Left cardiac atrium (tissue), 4 donors: Measurements from ENCODE around the gene MAP2K3. TPM values are rescaled to one million over a fixed set of nuclear protein-coding genes. Genes with fewer than 3 reads are reported as not detected.

Experiments
- ATAC-seq, 2 donors: fragments of 200-7000 bp; cut with Tn5 transposase; one replicate each; pipeline ENCODE4 v1.9.1; 2020; ENCODE audit warnings: mild to moderate bottlenecking in 2 of 2, moderate library complexity in 2 of 2
- DNase-seq: peaks from one replicate; pipeline ENCODE4 v3.0.0-alpha.2; 2020
- intact Hi-C, 2 donors: fragments of 100-400 bp; cut with DNase I; formaldehyde crosslinking; loops; one replicate each; pipeline versions ENCODE4 v1.14.1 to v1.15.1; 2022 to 2023
- total RNA-seq, 2 donors: library from RNA; stranded (reverse); fragmentation: NEBNext Ultra II Directional; extraction: Animal tissue kit (Norgen Biotek cat#: 25700); gene quantifications; one replicate each; pipeline ENCODE4 v1.2.1, GENCODE V29; 2021
- donor health status: DM: no; HTN: yes; CAD: no.
- donor health status: DM: no; HTN: yes; CAD: no; lungs with severe emphysema.
- donor health status: DM: yes; HTN: yes; CAD: no.
- donor health status: Dilated cardiomyopathy.

Gene MAP2K3
- total RNA-seq, 2 donors from 2014 or later = 38.9 to 64.7 TPM

DNA sequence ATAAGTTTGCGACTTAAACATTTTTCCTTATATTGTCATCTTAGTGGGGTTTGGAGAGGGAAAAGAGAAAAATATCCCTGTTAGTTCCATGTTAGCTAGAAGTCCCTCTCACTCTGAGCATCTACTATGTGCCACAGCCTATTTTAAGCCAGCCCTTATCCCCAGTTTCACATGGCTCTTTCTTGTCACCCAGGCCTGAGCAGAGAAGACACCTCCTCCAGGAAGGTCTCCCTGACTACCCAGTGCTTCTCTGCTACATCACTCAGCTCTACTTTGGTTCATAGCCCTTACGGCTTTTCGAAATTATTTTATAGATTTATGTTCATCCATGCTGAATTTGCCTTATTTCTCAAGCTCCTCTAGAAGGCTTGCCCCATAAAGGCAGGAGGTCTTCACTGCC is 7.2 kb upstream of the MAP2K3 start:
- intact Hi-C loops = loop anchor here in 1 of 2 donors (5.0 kb wide), 2 partner anchors 150 to 235 kb away; partner anchors contain the start of gene DHRS7B
- ATAC-seq = no peak
- no peak for DNase-seq

DNA sequence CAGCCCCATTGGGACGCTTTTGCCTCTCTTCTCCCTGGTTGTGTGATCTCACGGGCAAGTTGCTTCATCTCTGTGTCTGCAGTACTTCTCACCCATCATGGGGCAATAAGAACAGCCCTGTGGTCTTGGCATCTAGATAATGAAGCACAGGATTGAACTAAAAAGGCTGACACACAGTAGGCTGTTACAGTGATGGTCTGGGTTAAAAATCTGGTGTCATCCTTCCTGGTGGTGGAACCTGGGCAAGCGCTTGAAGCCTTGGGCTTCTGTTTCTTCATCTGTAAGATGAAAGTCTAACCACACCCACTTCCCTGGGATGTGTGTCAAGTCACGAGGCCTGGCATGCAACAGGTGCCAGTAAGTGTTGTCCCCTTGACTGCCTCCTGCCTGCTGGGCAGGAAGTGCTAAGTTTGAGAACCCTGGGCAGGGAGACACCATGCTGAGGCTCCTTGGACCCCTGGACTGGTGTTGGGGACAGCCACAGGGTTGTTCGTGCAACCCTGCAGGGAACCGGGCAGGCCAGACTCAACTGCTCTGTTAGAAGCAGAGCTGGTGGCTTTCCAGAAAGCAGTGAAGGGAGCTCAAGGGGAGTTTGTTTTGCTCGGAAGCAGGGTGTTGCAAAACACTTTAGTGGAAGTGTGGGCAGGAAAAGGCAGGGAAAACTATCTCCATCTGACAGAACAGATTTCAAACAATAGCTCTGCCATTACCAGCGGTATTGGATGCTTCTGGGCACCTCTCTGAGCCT is 5.9 kb upstream of the MAP2K3 start:
- DNase-seq (no peak), ATAC-seq (no peak)
- intact Hi-C loops = loop anchor here in 1 of 2 donors (5.0 kb wide), 2 partner anchors 151 to 234 kb away; partner anchors contain the start of gene DHRS7B

DNA sequence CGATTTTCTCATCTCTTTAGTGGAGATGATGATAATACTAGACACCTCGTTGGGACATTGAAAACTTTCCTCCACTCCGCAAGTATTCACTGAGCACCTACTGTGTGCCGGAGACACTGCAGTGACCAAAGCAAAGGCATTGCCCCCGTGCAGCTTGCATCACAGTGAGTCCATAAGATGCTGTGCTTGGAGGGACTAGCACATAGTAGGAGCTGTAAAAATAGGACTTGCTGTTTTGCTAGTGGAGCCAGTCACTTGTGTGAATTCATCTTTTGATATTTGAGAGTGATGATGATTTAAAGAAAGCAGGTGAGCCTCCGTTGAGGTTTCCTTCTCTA is 5.3 kb upstream of the MAP2K3 start:
- no peak for DNase-seq
- no peak for ATAC-seq
- intact Hi-C loops = loop anchor here in 1 of 2 donors (5.0 kb wide), 2 partner anchors 152 to 233 kb away; partner anchors contain the start of gene DHRS7B

DNA sequence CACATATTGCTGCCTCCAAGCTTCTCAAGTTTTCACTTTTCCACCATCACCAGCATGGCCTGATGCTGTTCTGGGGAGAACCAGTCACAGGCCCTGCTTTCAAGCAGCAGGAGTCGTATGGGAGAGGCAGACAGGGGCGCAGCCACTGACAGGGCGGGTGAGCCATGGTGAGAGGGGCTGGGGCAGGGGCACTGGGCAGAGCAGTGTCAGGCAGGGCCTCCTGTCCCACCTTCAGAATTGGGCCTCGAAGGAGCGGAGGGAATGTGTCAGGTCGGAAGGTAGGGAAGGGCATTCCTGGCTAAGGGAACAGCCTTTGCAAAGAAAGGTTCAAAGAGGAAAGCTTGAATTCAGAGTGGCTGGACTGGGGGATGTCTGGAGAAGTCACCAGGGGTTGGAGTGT is 4.9 kb upstream of the MAP2K3 start:
- DNase-seq (no peak), ATAC-seq (no peak)
- intact Hi-C loops = loop anchor here in 1 of 2 donors (5.0 kb wide), 2 partner anchors 152 to 233 kb away; partner anchors contain the start of gene DHRS7B

DNA sequence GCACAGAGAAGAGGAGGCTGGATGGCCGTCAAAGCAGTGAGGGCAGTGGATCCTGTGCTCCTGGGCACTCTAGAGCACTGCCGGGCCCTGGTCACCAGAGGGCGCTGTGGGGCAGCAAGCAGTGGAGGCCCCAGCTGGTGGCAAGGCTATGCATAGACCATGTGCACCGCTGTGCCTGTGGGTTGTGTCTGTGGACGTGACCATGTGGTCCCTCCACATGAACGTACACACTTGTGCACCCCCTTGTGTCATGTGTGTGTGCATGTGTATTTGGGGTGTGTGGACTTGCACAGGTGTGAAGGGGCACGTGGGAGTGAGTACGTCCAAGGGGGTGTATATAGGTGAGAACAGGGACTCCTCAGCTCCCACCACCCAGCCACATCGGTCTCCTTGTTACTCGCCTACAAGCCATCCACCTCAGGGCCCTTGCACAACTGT is 4.4 kb upstream of the MAP2K3 start:
- DNase-seq = peak; percentile 89
- peak; percentile 34 to 43 for ATAC-seq
- intact Hi-C loops = loop anchor here in 1 of 2 donors (2.0 kb wide), 1 partner anchor 169 kb away; no protein-coding TSS in a partner anchor

DNA sequence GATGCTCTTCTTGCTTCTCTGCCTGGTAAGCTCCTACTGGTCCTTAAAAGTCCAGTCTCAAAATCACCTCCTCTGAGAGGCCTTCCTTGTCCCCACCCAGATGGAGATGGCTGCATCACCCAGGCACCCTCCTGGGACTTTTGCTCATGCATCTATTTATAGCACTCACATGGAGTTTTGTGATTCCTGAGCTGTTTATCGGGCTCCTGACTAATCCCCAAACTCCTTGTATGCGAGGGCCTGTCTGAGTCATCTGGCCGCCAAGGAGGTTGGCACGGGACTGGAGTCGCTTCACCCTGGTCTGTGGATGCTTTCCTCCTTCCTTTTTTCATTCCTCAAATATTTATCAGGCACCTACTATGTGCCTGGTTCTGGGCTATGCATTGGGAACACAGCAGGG is 2.3 kb upstream of the MAP2K3 start:
- peak in 1 of 2 donors; percentile 2 for ATAC-seq
- intact Hi-C loops = no loop called here
- DNase-seq = peak; percentile 52

DNA sequence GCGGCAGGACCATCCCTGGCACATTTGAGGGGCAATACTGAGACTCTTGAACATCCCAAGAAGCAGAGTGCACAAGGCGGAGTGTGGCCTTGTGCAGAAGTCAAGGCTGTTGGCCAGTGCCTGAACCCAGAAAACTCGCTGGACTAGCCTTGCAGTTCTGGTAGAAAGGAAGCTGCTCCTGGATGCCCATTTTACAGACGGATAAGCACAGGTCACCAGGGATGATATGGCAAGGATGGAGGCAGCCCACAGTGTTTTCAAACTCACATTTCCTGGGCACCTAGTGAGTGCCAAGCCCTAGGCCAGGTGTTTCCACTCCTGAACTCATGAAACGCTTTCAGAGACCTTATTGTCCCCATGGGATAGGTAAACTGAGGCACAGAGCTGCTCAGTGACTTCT is 1.7 kb upstream of the MAP2K3 start:
- ATAC-seq (no peak), DNase-seq (no peak)
- intact Hi-C loops = no loop called here

DNA sequence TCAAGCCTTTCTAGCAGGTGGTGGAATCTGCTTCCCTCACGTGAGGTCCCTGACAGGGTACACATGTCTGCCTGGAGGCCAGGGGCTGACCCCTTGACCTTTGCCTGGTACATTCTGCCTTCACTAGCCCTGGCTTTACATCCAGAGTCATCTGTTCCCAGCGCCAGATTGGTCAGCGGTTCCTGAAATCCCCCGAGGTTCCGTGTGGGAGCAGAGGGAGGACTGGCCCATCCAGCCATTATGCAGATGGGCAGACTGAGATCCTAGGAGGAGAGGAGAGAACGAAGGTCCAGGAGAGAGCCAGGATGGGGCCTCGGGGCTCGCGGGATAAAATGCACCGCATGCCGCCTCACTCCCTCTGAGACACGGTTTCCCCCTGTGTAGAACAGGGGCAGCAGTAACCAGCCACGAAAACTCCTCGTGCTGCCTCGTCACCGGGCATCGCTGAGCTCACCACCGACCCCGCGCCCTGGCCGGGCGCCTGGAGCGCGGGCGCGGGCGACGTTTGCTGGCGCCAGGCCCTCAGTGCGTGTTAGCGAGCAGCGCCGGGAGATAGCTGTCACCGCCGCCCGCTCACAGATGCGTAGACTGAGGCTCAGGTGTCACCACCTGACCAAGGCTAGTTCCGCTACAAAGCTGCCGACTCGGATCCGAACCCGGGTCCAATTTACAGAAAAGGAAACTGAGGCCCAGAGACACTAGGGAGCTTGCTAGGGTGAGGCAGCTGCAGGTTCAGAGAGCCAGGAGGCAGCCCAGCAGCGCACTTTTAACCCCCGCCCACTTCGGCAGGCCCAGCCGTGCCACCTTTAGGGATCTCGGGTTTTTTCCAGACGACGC is 811 bp upstream of the MAP2K3 start:
- ATAC-seq = peak in 1 of 2 donors; percentile 0
- intact Hi-C loops = no loop called here
- DNase-seq = peak; percentile 57

DNA sequence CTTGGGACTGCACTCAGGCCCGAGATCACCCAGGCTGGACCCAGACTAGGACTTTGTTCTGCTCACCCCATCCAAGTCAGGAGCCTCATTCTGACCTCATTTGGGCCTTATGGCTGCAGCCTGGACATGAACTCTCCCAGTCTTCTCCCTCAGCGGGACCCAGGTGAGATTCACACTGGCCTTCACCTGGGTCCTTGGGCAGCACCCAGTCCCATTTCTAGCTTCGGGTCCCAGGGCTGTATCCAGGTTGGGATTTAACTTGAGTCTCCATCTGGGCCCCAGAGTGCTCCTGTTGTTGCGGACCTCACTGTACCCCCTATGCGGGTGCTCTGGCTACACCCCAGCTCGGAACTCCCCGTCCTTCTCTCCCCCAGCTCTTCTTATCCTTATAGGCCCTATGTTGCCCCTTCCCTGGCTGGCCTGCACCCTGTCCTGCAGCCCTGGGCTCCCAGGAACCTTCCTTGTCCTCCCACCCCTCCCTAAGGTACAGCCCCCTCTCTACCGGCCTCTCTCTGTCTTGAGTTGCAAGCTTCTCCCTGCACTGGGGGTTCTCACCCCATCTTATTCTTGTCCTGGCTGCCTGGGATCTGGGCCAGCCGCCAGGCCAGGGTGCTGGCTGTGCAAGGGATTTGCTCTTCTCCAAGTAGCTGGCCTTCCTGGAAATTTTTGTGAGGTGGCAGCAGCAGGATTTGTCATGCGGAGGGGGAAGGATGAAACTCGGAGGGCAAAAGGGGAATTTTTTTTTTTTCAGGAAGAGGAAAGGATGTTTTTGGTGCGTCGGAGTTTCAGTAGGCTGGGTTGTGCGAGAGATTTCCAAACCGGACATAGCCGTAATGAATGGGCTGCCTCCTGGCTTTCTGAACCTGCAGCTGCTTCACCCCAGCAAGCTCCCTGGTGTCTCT is 904 bp downstream of the MAP2K3 start:
- intact Hi-C loops = no loop called here
- DNase-seq = no peak

DNA sequence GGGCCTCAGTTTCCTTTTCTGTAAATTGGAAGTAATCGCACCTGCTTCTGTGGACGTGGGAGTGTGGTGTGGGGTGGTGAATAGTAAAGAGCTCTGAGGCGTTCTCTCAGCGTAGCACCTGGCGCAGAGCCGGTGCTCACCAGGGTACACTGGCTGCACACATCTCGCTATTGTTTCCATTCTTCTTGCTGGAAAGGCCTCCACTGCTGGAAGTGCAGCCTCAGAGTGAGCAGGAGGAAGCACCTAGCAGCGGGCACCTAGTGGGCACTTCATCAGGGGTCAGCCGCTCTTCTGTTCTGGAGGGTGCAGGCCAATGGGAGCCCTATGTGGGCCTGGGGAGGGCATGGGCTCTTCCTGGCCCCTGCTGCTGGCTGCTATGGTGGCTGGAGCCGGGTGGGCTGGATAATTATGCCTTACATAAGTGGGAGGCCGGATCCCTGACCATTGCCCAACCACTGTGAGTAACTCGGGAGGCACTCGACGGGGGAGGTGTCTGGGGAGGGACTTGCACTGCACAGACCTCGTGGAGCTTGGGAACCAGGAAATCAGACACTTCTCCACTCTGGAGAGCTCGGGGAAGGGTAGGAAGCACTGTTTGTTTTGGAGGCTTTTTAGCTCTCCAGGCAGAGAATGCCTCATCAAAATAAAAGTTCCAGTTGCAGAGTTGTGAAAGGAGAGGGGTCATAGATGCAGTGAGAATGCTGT is 1.7 kb downstream of the MAP2K3 start:
- ATAC-seq (peak; percentile 49 to 61), DNase-seq (peak; percentile 95)
- intact Hi-C loops = no loop called here

More for the DNA sequence above, 904 bp downstream of the MAP2K3 start:
- ATAC-seq = no peak

DNA sequence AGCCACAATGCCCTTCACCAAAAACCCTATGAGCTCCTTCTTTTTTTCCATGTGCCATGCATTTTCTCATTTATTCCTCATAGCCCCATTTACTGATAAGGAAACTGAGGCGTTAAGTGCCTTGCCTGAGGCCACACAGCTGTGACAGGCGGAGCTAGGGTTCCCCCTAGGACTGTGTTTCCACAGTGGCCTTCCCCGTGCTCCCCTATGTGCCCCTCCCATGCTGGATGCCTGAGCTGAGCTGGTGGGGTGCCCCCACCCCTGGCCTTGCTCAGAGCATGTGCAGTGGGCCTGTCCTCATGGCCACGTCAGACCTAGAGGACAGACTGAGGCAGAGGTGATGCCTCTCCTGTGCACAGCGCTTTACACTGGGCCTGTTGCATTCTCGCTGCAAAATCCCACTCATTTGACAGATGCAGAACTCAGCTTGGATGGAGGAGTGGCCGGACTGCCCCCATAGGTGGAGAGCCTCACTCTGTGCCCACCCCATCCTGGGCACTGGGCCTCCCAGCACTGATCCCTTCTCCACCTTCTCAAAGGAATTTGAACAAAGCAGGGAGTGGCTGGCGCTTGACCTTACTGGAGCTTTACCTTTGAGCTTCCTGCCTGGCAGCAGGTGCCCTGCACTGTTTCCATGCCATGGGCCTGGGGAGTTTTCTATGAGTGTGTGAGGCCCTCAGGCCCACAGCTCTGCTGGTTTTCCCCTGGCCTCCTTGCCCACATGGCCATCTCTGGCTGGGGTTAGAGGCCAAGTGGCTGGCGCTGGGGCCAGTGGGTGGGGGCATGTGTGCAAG is 2.6 kb downstream of the MAP2K3 start:
- intact Hi-C loops = no loop called here
- no peak for DNase-seq
- ATAC-seq = no peak

DNA sequence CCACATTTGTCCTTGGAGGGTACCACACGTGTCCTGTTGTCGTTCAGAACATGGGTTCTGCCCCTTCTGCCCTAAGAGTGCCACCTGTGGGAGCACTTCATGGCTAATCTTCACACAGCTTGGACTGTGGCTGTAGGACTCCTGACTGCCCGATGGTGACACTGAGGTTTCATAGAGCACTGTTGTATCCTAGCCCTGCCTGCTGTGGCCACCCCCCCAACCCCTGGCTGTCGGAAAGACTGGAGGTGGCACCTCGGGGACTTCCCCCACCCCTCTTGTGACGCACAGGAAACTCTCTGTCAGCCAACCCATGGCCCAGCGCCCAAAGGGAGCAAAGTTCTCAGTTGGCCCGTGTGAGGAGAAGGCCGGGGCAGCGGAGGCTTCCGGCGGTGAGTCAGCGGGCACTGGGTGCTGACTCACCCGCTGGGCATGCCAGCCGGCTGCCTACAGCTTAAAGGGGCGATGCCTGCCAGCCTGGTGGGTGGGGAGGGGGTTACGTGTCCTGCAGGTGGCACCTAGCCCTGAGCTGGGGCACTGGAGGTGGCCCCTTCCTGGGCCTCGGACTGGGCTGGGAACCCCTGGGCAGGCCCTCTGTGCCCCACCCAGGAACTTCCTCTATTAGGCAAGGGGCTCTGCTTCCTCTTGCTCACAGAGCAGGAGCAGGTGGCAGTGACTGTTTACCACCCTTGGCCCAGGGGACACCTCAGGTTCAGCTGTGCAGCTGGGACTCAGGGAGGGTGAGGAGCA is 3.4 kb downstream of the MAP2K3 start:
- intact Hi-C loops = no loop called here
- peak; percentile 98 for DNase-seq
- ATAC-seq = peak; percentile 56 to 64

DNA sequence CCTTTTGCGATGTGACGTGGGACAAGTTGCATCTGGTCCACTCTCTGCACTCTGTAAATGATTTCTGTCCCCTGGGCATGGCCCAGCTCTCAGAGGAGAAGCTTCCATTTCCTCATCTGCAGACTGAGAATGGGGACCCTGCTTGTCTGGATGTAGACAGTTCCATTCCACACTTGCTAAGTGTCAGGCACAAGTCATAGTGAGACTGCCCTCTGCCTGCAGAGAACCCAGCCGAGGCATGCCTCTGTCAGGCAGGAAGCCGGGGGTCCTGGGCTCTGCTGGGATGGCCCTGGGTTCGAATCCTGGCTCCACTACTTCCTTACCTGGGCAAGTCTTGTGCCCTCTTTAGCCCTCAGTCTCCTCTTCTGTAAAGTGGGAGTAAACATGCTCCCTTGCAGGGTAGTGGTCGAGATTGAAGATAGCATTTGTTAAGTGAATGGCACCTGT is 4.1 kb downstream of the MAP2K3 start:
- ATAC-seq = no peak
- intact Hi-C loops = no loop called here
- no peak for DNase-seq

DNA sequence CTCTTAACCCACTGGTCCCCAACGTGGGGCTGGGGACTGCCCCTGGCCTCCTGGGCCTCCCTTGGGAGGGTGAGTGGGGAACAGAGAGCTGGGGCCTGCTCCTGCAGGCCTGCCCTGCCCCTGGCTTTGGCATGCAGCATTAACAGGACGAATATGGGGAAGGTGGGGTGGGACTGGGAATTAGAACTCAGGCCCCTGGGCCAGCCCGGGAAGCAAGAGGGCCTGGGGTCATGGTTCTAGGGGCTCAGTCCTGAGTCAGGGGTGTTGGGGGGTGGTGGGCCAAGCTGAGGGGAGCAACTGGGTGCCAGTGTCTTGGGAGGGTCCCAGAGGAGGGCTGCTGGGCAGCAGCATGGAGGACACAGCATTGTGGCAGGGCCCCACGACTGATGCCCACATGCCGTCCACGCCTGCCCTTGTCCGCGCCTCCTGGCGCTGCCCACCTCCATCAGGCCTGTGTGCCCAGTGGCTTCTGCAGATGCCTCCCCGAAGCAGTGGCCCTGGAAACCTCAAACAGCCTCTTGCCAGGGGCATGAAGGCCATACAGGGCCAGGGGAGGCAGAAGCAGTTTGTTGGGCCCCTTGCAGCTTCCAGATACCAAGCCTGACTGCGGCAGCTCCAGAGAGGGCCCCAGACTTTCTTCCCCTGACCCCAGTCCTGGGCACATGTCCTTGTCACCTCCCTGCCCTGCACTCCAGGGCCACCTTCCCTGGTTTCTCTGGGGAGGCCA is 4.8 kb downstream of the MAP2K3 start:
- ATAC-seq (no peak), DNase-seq (no peak)
- intact Hi-C loops = no loop called here

DNA sequence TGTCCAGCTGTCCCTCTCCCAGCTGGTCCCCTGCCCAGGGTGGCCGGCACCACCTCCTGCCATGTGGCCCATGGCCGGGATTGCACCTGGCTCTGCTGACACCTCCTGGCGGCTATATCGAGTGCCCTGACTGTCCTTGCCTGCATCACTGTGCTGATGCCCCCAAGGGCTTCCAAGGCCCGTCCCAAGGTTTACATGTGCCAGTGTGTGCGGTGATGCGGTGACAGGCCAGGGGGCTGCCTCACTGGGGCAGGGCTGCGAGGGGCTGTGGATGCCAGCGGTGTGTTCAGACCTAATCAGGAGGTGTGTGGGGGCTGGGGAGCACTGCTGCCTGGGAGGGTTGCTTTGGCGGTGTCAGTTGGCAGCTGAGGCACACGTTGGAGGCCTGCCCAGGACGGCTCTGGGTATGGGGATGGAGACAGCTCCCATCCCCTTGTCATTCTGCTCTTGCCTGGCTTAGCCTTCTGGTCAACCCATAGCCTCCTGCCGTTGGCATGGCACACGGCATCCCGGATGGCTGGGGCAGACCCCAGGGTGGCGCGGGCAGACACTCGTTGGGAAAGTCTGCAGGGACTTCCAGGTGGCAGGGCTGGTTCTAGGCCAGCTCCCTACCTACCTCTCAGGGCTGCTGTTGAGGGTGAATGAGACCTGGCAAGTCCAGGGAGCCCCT is 5.5 kb downstream of the MAP2K3 start:
- intact Hi-C loops = no loop called here
- ATAC-seq (peak; percentile 6 to 31), DNase-seq (peak; percentile 83)

DNA sequence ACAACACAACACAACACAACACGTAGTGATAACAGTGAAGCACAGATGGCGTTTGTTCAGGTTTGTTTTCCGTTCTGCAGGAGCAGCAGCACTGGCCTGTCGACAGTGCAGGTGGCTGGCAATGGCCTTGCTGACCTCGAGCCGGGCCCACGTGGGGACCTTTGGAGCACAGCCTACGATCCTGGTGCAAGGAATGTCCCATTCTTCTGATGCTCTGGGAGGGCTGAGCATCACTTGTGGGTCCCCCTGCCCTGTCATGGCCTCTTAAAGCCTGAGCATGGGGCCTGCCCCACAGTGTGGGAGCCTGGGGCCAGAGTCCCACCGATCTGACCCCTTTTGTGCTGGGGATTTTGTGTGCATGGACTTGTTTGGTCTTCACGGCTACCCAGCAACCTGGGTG is 6.8 kb downstream of the MAP2K3 start:
- DNase-seq (no peak), ATAC-seq (no peak)
- intact Hi-C loops = no loop called here
